Upper lobe of left lung (tissue), 6 donors: Measurements from ENCODE around the gene GAN. TPM values are rescaled to one million over a fixed set of nuclear protein-coding genes. Genes with fewer than 3 reads are reported as not detected.

Experiments
- ATAC-seq, 2 donors: fragments of 200-7000 bp; cut with Tn5 transposase; one replicate each; pipeline ENCODE4 v1.9.1; 2022; ENCODE audit warnings: mild to moderate bottlenecking in 2 of 2, moderate library complexity in 2 of 2; ENCODE audit not compliant: low FRiP score in 2 of 2
- DNase-seq, 2 donors: peaks; one replicate each; pipeline ENCODE4 v3.0.0-alpha.2; 2019 to 2020
- H3K27ac ChIP-seq, 4 donors: fragments of 200-600 bp; sonication (generic); one replicate each; pipeline ENCODE4 v1.5.1; 2016 to 2019
- H3K27me3 ChIP-seq, 4 donors: fragments of 200-600 bp; sonication (generic); one replicate each; pipeline ENCODE4 v1.5.1; 2017 to 2019
- H3K36me3 ChIP-seq, 4 donors: fragments of 200-600 bp; sonication (generic); one replicate each; pipeline ENCODE4 v1.5.1; 2016 to 2019
- H3K4me1 ChIP-seq, 4 donors: fragments of 200-600 bp; sonication (generic); one replicate each; pipeline ENCODE4 v1.5.1; 2018 to 2019
- H3K4me3 ChIP-seq, 4 donors: fragments of 200-600 bp; sonication (generic); one replicate each; pipeline ENCODE4 v1.5.1; 2017 to 2019; ENCODE audit warnings: mild to moderate bottlenecking in 2 of 4, moderate library complexity in 1 of 4
- H3K9me3 ChIP-seq, 4 donors: fragments of 200-600 bp; sonication (generic); one replicate each; pipeline ENCODE4 v1.5.1; 2018 to 2019
- EP300 ChIP-seq, 4 donors: sonication (generic); formaldehyde crosslinking; IDR thresholded peaks; one replicate each; pipeline ENCODE4 v1.5.1; 2017; ENCODE audit warnings: antibody characterized with exemption in 4 of 4, control low read depth in 2 of 4
- POLR2A ChIP-seq, 4 donors: fragments of 450-650 bp; IDR thresholded peaks; one replicate each; pipeline ENCODE4 v1.5.1; 2016 to 2017; ENCODE audit warnings: antibody characterized with exemption in 4 of 4, mild to moderate bottlenecking in 2 of 4
- POLR2AphosphoS5 ChIP-seq, 2 donors: sonication (generic); formaldehyde crosslinking; IDR thresholded peaks; one replicate each; pipeline ENCODE4 v1.5.1; 2017; ENCODE audit warnings: antibody characterized with exemption in 2 of 2
- WGBS, 2 donors: methylation state at CpG; one replicate each; pipeline ENCODE4 v1.1.5; 2017 to 2018; 5-methylcytosine and 5-hydroxymethylcytosine counted together
- total RNA-seq, 6 donors: library from RNA; depleted of rRNA in 4 of 6; stranded (reverse); fragments of >200 nt in 4 of 6; gene quantifications; one replicate each; pipeline versions ENCODE4 v1.1.0 to v1.2.1, GENCODE V29; 2016 to 2021
- TF ChIP-seq, protein P1 (sequence below), 6 experiments: fragments of 450-650 bp in 4 of 6; fragments of 200-600 bp in 2 of 6; sonication (generic) in 2 of 6; IDR thresholded peaks; one replicate each; pipeline ENCODE4 v1.5.1; 2016 to 2019; ENCODE audit warnings: antibody characterized with exemption in 6 of 6
- donor health status: DM: no; HTN: no; CAD: no; lungs with moderate emphysema.
- donor health status: DM: no; HTN: yes; CAD: no; lungs with severe emphysema.

GAN gene
- total RNA-seq, 6 donors from 2014 or later, result 3.3 to 8.4 (median 5.9) TPM

- H3K36me3 ChIP-seq, result peaks cover 0 to 56% (median 20%) of the 10 kb centered on the region in 4 donors
- no peaks in the 10 kb centered on the region for H3K9me3 ChIP-seq
- no peaks in the 10 kb centered on the region for H3K4me1 ChIP-seq
- TF ChIP-seq, protein P1, sequence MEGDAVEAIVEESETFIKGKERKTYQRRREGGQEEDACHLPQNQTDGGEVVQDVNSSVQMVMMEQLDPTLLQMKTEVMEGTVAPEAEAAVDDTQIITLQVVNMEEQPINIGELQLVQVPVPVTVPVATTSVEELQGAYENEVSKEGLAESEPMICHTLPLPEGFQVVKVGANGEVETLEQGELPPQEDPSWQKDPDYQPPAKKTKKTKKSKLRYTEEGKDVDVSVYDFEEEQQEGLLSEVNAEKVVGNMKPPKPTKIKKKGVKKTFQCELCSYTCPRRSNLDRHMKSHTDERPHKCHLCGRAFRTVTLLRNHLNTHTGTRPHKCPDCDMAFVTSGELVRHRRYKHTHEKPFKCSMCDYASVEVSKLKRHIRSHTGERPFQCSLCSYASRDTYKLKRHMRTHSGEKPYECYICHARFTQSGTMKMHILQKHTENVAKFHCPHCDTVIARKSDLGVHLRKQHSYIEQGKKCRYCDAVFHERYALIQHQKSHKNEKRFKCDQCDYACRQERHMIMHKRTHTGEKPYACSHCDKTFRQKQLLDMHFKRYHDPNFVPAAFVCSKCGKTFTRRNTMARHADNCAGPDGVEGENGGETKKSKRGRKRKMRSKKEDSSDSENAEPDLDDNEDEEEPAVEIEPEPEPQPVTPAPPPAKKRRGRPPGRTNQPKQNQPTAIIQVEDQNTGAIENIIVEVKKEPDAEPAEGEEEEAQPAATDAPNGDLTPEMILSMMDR (IDR thresholded peaks at IDR 0.05), result peak; percentile 50 to 83 (median 72)
- TF ChIP-seq POLR2AphosphoS5 (IDR thresholded peaks at IDR 0.05), result no peak
- TF ChIP-seq EP300 (IDR thresholded peaks at IDR 0.05), result no peak
- no peak overlapping the region for H3K4me3 ChIP-seq
- no peak overlapping the region for H3K27ac ChIP-seq
- WGBS, 2 donors, result 56 to 60% methylated on average over 12 of the region's 12 CpGs
- no peaks in the 10 kb centered on the region for H3K27me3 ChIP-seq
- ATAC-seq (peak; percentile 68 to 84), DNase-seq (no peak)
These were observed 51.7 kb downstream of the GAN start for GRCh38 chr16:81366316-81366932.

DNA sequence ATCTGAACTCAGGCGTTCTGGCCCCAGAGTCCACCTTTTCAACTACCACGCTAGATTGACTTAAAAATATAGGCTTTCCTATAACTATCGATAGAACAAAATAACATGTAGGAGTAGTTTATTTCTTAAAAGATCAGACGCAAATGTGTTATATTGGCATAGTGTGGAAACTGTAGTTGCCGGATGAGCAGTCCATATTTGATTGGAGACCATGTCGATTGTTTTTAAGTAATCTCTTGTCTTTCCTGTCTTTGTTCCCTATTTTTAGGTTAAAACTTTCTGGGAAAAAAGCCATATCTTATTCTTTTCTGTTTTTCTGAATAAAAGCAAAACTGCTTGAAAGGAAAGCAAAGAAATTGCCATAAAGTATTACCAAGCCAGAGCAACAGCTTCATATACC lies 53.1 kb downstream of the GAN start:
- peaks cover 0 to 50% (median 17%) of the 10 kb centered on the region in 4 donors for H3K36me3 ChIP-seq
- H3K27ac ChIP-seq, result peak overlapping the region in 1 of 4 donors; percentile 32
- no peaks in the 10 kb centered on the region for H3K27me3 ChIP-seq
- TF ChIP-seq POLR2AphosphoS5 (IDR thresholded peaks at IDR 0.05) (no peak), POLR2A (IDR thresholded peaks at IDR 0.05) (no peak)
- no peaks in the 10 kb centered on the region for H3K9me3 ChIP-seq
- H3K4me1 ChIP-seq, result no peaks in the 10 kb centered on the region
- H3K4me3 ChIP-seq, result no peak overlapping the region
- no peak for DNase-seq
- 82 to 86% methylated on average over 6 of the region's 6 CpGs for WGBS, 2 donors
- no peak for ATAC-seq

GRCh38 chr16:81369888-81370504 lies 55.2 kb downstream of the GAN start:
- Histone ChIP-seq H3K4me1 (no peaks in the 10 kb centered on the region), H3K36me3 (peaks cover 0 to 31% (median 6%) of the 10 kb centered on the region in 4 donors), H3K27me3 (no peaks in the 10 kb centered on the region), H3K9me3 (no peaks in the 10 kb centered on the region), H3K27ac (no peak overlapping the region), H3K4me3 (no peak overlapping the region)
- ATAC-seq, result no peak
- TF ChIP-seq POLR2A (IDR thresholded peaks at IDR 0.05), result no peak
- TF ChIP-seq EP300 (IDR thresholded peaks at IDR 0.05), result no peak
- TF ChIP-seq, protein P1 (IDR thresholded peaks at IDR 0.05), result no peak
- TF ChIP-seq POLR2AphosphoS5 (IDR thresholded peaks at IDR 0.05), result no peak
- no peak for DNase-seq
- WGBS, 2 donors, result 90% methylated on average over 4 of the region's 4 CpGs

- no peak for TF ChIP-seq POLR2A (IDR thresholded peaks at IDR 0.05)
- no peak for TF ChIP-seq POLR2AphosphoS5 (IDR thresholded peaks at IDR 0.05)
- no peak for TF ChIP-seq EP300 (IDR thresholded peaks at IDR 0.05)
- TF ChIP-seq, protein P1 (IDR thresholded peaks at IDR 0.05), result no peak
- Histone ChIP-seq H3K4me1 (no peaks in the 10 kb centered on the region), H3K36me3 (peaks cover 0 to 20% (median 4%) of the 10 kb centered on the region in 4 donors), H3K4me3 (no peak overlapping the region), H3K27ac (no peak overlapping the region), H3K9me3 (no peaks in the 10 kb centered on the region), H3K27me3 (no peaks in the 10 kb centered on the region)
- DNase-seq (no peak), ATAC-seq (no peak)
- WGBS, 2 donors, result 76 to 95% methylated on average over 1 of the region's 1 CpG
These were observed 56.3 kb downstream of the GAN start for GRCh38 chr16:81371106-81371505.

DNA sequence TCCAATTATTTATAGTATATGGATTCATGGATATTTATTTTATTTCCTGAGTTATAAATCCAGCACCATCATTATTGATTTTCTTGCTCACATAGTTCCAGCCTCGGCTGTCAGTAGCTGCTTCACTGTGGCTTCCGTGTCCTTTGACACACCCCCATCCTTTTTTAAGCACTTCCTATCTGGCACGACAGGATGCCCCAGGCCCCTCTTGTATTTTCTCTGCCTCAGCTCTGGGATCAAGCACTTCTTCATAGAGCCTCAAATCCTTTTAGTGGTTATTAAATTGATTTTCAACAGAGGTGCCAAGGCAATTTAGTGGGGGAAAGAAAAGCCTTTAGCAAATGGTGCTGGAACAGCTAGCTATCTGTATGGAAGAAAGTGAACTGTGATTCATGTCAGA lies 59.8 kb downstream of the GAN start:
- no peaks in the 10 kb centered on the region for H3K27me3 ChIP-seq
- DNase-seq, result no peak
- WGBS, 2 donors, result 40 to 41% methylated on average over 3 of the region's 3 CpGs
- no peaks in the 10 kb centered on the region for H3K9me3 ChIP-seq
- no peak for ATAC-seq
- TF ChIP-seq, protein P1 (IDR thresholded peaks at IDR 0.05), result no peak
- no peak for TF ChIP-seq POLR2A (IDR thresholded peaks at IDR 0.05)
- no peak for TF ChIP-seq POLR2AphosphoS5 (IDR thresholded peaks at IDR 0.05)
- TF ChIP-seq EP300 (IDR thresholded peaks at IDR 0.05), result no peak
- H3K27ac ChIP-seq, result peak overlapping the region in 1 of 4 donors; percentile 8
- no peaks in the 10 kb centered on the region for H3K4me1 ChIP-seq
- peaks cover 0 to 32% (median 12%) of the 10 kb centered on the region in 4 donors for H3K36me3 ChIP-seq
- no peak overlapping the region for H3K4me3 ChIP-seq
